KMS-11 (cell line): ENCODE data around the gene PALLD.

Experiments
- H2AFZ ChIP-seq: fragments of 200-600 bp; sonication (generic); 2 replicates; pipeline ENCODE4 v1.6.1; 2016; ENCODE audit warnings: antibody characterized with exemption, mixed run types, low read depth
- H3K27ac ChIP-seq: fragments of 200-600 bp; sonication (generic); 2 replicates; pipeline ENCODE4 v1.6.1; 2016; ENCODE audit warnings: mild to moderate bottlenecking, mixed run types
- H3K27me3 ChIP-seq: fragments of 200-600 bp; sonication (generic); 2 replicates; pipeline ENCODE4 v1.6.1; 2017; ENCODE audit warnings: mild to moderate bottlenecking, low read depth, mixed run types, moderate library complexity; ENCODE audit not compliant: insufficient read depth
- H3K36me3 ChIP-seq: fragments of 200-600 bp; sonication (generic); 2 replicates; pipeline ENCODE4 v1.6.1; 2017; ENCODE audit warnings: mild to moderate bottlenecking, mixed run types; ENCODE audit not compliant: insufficient read depth
- H3K4me1 ChIP-seq: fragments of 200-600 bp; sonication (generic); 2 replicates; pipeline ENCODE4 v1.6.1; 2016; ENCODE audit warnings: mild to moderate bottlenecking, low read depth, mixed run types; ENCODE audit not compliant: poor library complexity, severe bottlenecking
- H3K4me2 ChIP-seq: fragments of 200-600 bp; sonication (generic); 2 replicates; pipeline ENCODE4 v1.7.0; 2016; ENCODE audit warnings: mild to moderate bottlenecking, mixed run types
- H3K4me3 ChIP-seq: fragments of 200-600 bp; sonication (generic); IDR thresholded peaks from 2 replicates; pipeline ENCODE4 v1.6.1; 2017; ENCODE audit warnings: low read depth, low read length, mixed read lengths; ENCODE audit not compliant: insufficient read depth
- H3K79me2 ChIP-seq: fragments of 200-600 bp; sonication (generic); 2 replicates; pipeline ENCODE4 v1.6.1; 2016; ENCODE audit warnings: low read depth, mixed run types; ENCODE audit not compliant: insufficient read depth
- H3K9ac ChIP-seq: fragments of 200-600 bp; sonication (generic); 2 replicates; pipeline ENCODE4 v1.6.1; 2016; ENCODE audit warnings: mild to moderate bottlenecking, mixed run types
- H4K20me1 ChIP-seq: fragments of 200-600 bp; sonication (generic); 2 replicates; pipeline ENCODE4 v1.6.1; 2016; ENCODE audit warnings: mild to moderate bottlenecking, mixed run types; ENCODE audit not compliant: insufficient read depth
- TF ChIP-seq, protein P1 (sequence below): fragments of 200-600 bp; sonication (generic); conservative IDR thresholded peaks from 2 replicates; pipeline ENCODE4 v1.6.1; 2017; ENCODE audit warnings: low read depth, mild to moderate bottlenecking, antibody characterized with exemption, low read length, moderate library complexity, mixed read lengths

The PALLD gene

GRCh38 chr4:168877511-168878491 lies 380.9 kb downstream of the PALLD start:
- H3K27me3 ChIP-seq: no peaks in the 10 kb centered on the region
- H3K36me3 ChIP-seq: no peaks in the 10 kb centered on the region
- H3K4me1 ChIP-seq: peaks cover 18% of the 10 kb centered on the region
- H2AFZ ChIP-seq: no peak overlapping the region
- no peak overlapping the region for H3K4me3 ChIP-seq
- H4K20me1 ChIP-seq: no peaks in the 10 kb centered on the region
- TF ChIP-seq, protein P1, sequence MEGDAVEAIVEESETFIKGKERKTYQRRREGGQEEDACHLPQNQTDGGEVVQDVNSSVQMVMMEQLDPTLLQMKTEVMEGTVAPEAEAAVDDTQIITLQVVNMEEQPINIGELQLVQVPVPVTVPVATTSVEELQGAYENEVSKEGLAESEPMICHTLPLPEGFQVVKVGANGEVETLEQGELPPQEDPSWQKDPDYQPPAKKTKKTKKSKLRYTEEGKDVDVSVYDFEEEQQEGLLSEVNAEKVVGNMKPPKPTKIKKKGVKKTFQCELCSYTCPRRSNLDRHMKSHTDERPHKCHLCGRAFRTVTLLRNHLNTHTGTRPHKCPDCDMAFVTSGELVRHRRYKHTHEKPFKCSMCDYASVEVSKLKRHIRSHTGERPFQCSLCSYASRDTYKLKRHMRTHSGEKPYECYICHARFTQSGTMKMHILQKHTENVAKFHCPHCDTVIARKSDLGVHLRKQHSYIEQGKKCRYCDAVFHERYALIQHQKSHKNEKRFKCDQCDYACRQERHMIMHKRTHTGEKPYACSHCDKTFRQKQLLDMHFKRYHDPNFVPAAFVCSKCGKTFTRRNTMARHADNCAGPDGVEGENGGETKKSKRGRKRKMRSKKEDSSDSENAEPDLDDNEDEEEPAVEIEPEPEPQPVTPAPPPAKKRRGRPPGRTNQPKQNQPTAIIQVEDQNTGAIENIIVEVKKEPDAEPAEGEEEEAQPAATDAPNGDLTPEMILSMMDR: no peak
- no peak overlapping the region for H3K4me2 ChIP-seq
- H3K79me2 ChIP-seq: no peaks in the 10 kb centered on the region
- H3K27ac ChIP-seq: no peak overlapping the region
- H3K9ac ChIP-seq: no peak overlapping the region

DNA sequence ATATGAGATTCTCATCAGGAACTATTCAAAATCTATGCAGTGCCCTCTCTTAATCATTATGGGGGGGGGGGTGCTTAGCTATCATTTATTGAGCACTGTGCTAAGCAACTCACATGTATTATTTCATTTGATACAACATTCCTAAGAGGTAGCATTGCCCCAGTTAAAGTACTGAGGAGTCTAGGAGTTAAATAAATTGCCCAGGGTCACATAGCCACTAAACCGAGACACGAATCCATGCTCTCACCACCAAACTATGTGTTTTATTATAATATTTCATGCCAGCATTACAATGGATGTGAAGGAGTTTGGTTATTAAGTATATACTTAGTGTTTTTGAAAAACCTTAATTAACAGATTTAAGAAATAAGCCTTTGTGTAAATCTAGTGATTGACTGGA lies 381.8 kb downstream of the PALLD start:
- Histone ChIP-seq H3K9ac (no peak overlapping the region), H3K27me3 (no peaks in the 10 kb centered on the region), H4K20me1 (no peaks in the 10 kb centered on the region), H3K36me3 (no peaks in the 10 kb centered on the region), H2AFZ (no peak overlapping the region), H3K4me1 (peaks cover 18% of the 10 kb centered on the region), H3K4me3 (no peak overlapping the region), H3K4me2 (no peak overlapping the region), H3K79me2 (no peaks in the 10 kb centered on the region), H3K27ac (no peak overlapping the region)
- TF ChIP-seq, protein P1: no peak

GRCh38 chr4:168879188-168879587 lies 382.3 kb downstream of the PALLD start:
- TF ChIP-seq, protein P1: no peak
- H3K27me3 ChIP-seq: no peaks in the 10 kb centered on the region
- no peaks in the 10 kb centered on the region for H3K36me3 ChIP-seq
- H3K4me3 ChIP-seq: no peak overlapping the region
- H3K27ac ChIP-seq: no peak overlapping the region
- no peaks in the 10 kb centered on the region for H4K20me1 ChIP-seq
- H3K4me2 ChIP-seq: no peak overlapping the region
- peaks cover 18% of the 10 kb centered on the region for H3K4me1 ChIP-seq
- no peak overlapping the region for H3K9ac ChIP-seq
- H2AFZ ChIP-seq: no peak overlapping the region
- no peaks in the 10 kb centered on the region for H3K79me2 ChIP-seq

DNA sequence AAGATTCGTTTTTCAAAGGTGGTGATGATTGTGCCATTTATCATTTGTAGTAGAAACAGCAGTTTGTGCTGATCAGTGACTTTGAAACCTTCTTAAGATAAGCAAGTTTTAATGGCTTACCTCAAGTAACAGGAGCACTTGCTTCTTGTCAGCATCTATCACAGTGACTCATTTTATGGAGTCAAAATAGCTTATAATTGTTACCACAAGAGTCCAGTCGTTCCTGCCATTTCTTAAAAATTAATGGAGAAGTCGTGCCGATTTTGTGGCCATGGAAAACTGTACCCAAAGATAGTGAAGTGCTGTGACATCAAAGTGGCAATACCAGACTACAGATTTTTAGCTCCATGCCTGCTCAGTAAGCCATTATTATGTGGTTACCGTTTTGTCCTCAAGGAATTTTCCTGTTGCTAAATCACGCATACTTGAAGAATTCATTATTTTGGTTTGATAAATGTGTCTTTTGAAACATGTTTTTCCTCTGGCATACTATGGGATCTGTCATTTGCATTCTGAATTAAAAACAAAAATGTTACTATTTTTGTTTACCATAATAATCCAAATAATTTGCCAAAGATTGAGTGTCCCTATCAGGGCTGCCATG lies 383.3 kb downstream of the PALLD start:
- Histone ChIP-seq H3K4me1 (peaks cover 8% of the 10 kb centered on the region), H3K9ac (no peak overlapping the region), H3K4me3 (no peak overlapping the region), H2AFZ (no peak overlapping the region), H3K36me3 (no peaks in the 10 kb centered on the region), H3K79me2 (no peaks in the 10 kb centered on the region), H3K27me3 (no peaks in the 10 kb centered on the region), H3K27ac (no peak overlapping the region), H3K4me2 (no peak overlapping the region), H4K20me1 (no peaks in the 10 kb centered on the region)
- TF ChIP-seq, protein P1: no peak
